Small intestine (tissue), 7 donors: ENCODE data around the gene GLI3. TPM values are rescaled to one million over a fixed set of nuclear protein-coding genes. Genes with fewer than 3 reads are reported as not detected.
A peak's percentile ranks its signal among the peaks of the same experiment; 100 is the strongest.

Source experiments
- DNase-seq, 2 donors: peaks; one replicate each; pipeline versions ENCODE4 v3.0.0 to v3.0.0-alpha.2; 2013
- FAIRE-seq: peaks from 2 replicates; lab custom pipeline; 2012; peaks lifted over from hg19 to GRCh38; lab: Jason Lieb, UNC
- H3K27ac ChIP-seq, 3 donors: one replicate each; pipeline ENCODE4 v1.5.1; 2013; ENCODE audit warnings: low read length in 2 of 3, mild to moderate bottlenecking in 2 of 3, control low read depth in 1 of 3, inconsistent platforms in 1 of 3, low read depth in 1 of 3, moderate library complexity in 1 of 3
- H3K27me3 ChIP-seq, 3 donors: one replicate each; pipeline ENCODE4 v1.6.1; 2013; ENCODE audit warnings: low read length in 3 of 3, inconsistent platforms in 1 of 3; ENCODE audit not compliant: control insufficient read depth in 3 of 3, insufficient read depth in 3 of 3
- H3K36me3 ChIP-seq, 3 donors: one replicate each; pipeline ENCODE4 v1.6.1; 2013; ENCODE audit warnings: low read length in 3 of 3, inconsistent platforms in 1 of 3, low read depth in 1 of 3, mild to moderate bottlenecking in 1 of 3, moderate library complexity in 1 of 3; ENCODE audit not compliant: control insufficient read depth in 3 of 3, insufficient read depth in 2 of 3
- H3K4me1 ChIP-seq, 3 donors: one replicate each; pipeline ENCODE4 v1.6.1; 2013; ENCODE audit warnings: low read length in 2 of 3, inconsistent platforms in 1 of 3, low read depth in 1 of 3, mild to moderate bottlenecking in 1 of 3, moderate library complexity in 1 of 3; ENCODE audit not compliant: control insufficient read depth in 3 of 3, insufficient read depth in 2 of 3
- H3K4me3 ChIP-seq, 3 donors: one replicate each; pipeline ENCODE4 v1.5.1; 2013; ENCODE audit warnings: low read length in 3 of 3, control low read depth in 1 of 3, inconsistent platforms in 1 of 3, low read depth in 1 of 3, mild to moderate bottlenecking in 1 of 3, moderate library complexity in 1 of 3
- H3K9me3 ChIP-seq, 2 donors: one replicate each; pipeline ENCODE4 v1.6.1; 2013; ENCODE audit warnings: low read depth in 1 of 2, low read length in 1 of 2; ENCODE audit not compliant: control insufficient read depth in 2 of 2, insufficient read depth in 1 of 2
- WGBS, 3 donors: extraction: QIAGEN DNeasy Blood & Tissue Kit; methylation state at CpG; one replicate each; pipeline ENCODE4 v1.1.7; 2013; 5-methylcytosine and 5-hydroxymethylcytosine counted together
- polyA plus RNA-seq, 4 donors: library from polyadenylated mRNA; stranded (reverse) in 3 of 4; unstranded in 1 of 4; fragments of 200-250 nt in 3 of 4; fragments of 120-200 nt in 1 of 4; gene quantifications; one replicate each; pipeline versions ENCODE4 v1.2.1 to v1.2.3, GENCODE V29; 2013
- donor health status: healthy with polysubstance abuse.
- donor health status: control.
- donor health status: control.
- donor health status: Bipolar disorder and iron deficiency.
- donor health status: healthy.

The GLI3 gene
- polyA plus RNA-seq, 4 donors, result 0.54 to 2.7 (median 1.8) TPM; not detected in 1

DNA sequence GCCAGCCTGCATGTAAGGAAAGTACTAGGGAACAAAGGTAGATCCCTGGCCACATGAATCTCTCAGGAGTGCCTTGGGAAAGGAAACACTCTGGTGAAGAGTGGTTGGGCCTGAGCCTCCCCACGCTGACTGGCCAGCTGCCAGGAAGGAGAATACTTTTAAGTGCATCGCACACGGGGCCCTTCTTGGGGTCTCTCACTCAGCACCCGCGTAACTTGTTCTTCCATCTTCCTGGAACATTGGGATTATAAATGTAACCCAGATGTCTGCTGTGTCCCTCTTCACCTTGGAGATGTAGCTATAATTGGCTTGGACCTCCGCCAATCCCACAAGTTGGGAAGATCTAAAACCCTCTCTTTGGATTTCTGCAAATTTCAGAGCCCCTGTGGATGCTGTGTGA, 4.4 kb upstream of the GLI3 start:
- no peaks in the 10 kb centered on the region for H3K36me3 ChIP-seq

DNA sequence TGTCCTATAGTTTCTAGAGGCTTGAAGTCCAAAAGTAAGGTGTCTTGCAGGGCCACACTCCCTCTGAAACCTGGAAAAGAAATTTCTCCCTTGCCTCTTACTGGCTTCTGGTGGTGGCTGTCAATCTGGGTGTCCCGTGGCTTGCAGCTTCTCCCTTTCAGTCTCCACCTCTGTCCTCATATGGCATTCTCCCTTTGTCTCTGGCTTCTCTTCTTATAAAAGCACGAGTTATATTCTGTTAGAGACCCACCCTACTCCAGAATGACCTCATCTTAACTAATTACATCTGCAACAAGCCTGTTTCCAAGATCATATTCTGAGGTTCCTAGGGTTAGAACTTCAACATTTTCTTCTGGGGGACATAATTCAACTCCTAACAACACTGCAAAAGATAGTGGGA, 3.4 kb upstream of the GLI3 start:
- 34 to 43% (median 41%) methylated on average over 2 of the region's 2 CpGs for WGBS, 3 donors
- H3K36me3 ChIP-seq, result no peaks in the 10 kb centered on the region
- DNase-seq, result no peak
- no peaks in the 10 kb centered on the region for H3K4me1 ChIP-seq
- FAIRE-seq, result no peak
- H3K27me3 ChIP-seq, result peaks cover 7 to 55% (median 14%) of the 10 kb centered on the region in 3 donors
- H3K4me3 ChIP-seq, result no peak overlapping the region
- no peaks in the 10 kb centered on the region for H3K9me3 ChIP-seq
- no peak overlapping the region for H3K27ac ChIP-seq

More for the DNA sequence above, 4.4 kb upstream of the GLI3 start:
- DNase-seq, result no peak
- FAIRE-seq, result no peak
- Histone ChIP-seq H3K4me1 (no peaks in the 10 kb centered on the region), H3K27ac (no peak overlapping the region), H3K9me3 (no peaks in the 10 kb centered on the region), H3K27me3 (peaks cover 3 to 48% (median 12%) of the 10 kb centered on the region in 3 donors), H3K4me3 (no peak overlapping the region)
- 73 to 84% (median 81%) methylated on average over 6 of the region's 6 CpGs for WGBS, 3 donors

DNA sequence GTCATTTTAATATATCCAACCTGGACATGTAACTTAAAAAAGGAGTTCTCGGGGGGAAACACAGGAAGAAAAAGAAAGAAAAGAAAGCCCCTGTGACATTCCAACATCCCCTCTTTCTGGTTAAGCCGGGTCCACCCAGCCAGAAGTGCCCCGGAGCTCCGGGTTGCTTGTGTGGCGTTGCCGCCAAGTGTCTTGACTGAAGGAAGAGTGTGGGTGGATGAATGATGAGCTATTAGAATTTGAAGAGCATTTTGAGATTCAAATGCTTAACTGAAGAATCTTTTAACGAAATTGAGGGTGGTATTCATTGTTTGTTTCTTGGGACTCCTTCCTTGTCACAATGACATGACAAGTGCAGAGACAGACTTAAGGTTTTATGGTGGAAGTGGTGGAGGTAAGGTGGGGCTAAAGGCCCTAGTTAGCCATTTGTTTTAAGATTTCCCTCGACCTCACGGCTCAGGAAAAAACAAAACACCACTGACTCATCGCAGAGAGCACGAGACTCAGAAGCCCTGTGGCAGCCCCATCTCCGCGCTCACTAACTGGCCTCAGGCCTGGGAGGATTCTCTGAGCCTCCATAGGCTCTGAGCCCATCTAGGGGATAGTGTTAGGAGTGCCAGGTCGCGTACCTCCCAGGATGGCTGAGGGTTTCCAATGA, 1.8 kb upstream of the GLI3 start:
- H3K36me3 ChIP-seq, result no peaks in the 10 kb centered on the region
- no peaks in the 10 kb centered on the region for H3K9me3 ChIP-seq
- FAIRE-seq (no peak), DNase-seq (no peak)
- H3K27ac ChIP-seq, result peak overlapping the region in 2 of 3 donors; percentile 67 to 77
- H3K27me3 ChIP-seq, result peaks cover 7 to 58% (median 14%) of the 10 kb centered on the region in 3 donors
- 49 to 53% (median 52%) methylated on average over 15 of the region's 15 CpGs for WGBS, 3 donors
- no peaks in the 10 kb centered on the region for H3K4me1 ChIP-seq
- no peak overlapping the region for H3K4me3 ChIP-seq

DNA sequence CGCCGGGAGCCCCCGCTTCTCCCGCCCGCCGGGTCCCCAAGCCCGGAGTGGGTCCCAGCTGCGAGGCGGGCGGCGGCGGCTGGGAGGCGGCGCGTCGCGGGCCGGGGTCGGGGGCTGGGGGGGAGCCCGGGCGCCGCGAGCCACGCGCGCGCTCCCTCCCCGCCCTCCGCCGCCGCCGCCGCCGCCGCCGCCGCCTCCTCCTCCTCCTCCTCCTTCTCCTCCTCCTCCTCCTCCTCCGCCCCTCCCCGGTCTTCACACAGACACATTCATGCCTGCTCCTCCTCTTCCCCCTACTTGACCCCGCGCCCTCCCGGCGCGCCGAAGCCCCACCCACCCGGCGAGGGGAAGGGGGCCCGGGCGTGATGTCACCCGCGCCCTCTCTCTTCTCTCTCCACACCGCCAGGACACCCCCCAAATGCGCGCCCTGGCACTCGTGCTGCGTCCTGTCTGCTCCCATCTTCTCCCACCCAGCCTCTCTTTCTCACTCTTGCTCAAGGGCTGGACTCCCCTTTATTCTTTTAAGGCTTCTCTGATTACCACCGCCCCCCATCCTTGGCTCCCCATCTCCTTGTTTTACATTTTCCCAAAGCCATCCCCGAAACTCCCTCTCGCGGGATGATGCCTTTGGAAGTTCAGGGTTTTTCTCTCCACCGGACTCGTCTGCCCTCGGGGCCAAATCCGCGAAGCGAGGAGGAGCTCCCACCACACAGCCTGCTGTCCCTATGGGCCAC, 967 bp upstream of the GLI3 start:
- WGBS, 3 donors, result 3 to 13% (median 10%) methylated on average over 17 to 58 of the region's 66 CpGs
- H3K27ac ChIP-seq, result peak overlapping the region; percentile 1 to 91 (median 87)
- peak overlapping the region; percentile 36 to 64 (median 63) for H3K4me3 ChIP-seq
- FAIRE-seq (no peak), DNase-seq (no peak)
- H3K9me3 ChIP-seq, result no peaks in the 10 kb centered on the region
- no peaks in the 10 kb centered on the region for H3K36me3 ChIP-seq
- H3K27me3 ChIP-seq, result peaks cover 7 to 64% (median 14%) of the 10 kb centered on the region in 3 donors
- no peaks in the 10 kb centered on the region for H3K4me1 ChIP-seq

DNA sequence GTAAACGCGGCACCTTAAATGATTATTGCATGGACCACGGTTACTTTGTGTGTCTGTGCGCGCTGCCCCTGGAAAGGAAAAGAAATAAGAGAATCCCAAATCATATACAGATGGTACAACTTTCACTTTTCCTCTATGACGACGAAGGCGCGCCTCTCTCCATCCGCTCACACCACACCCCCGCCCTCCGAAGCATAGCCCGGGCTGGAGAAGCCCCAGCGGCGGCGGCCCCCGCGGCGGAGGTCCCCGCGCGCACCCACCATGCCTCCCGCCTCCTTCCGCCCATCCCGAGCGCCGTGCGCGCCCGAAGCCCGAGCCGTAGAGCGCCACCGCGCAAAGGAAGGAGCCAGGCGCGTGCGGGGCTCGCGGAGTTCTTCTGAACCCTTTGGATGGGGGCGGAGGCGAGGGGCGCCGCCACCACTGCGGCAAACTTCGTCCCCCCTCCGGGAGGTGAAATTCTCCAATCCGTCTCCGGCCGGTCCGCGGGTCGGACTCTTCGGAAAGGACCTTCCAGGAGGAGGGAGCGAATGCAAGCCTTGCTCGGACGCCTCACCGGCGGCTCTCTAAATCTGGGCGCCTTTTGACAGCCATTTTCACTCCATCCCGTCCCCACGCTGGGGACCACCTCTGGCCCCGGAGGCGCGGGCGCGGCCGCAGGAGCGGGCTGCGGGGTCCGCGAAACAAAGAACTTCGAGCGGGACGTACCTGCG, 588 bp downstream of the GLI3 start:
- DNase-seq, result peak in 1 of 2 donors; percentile 65
- Histone ChIP-seq H3K27ac (peak overlapping the region in 2 of 3 donors; percentile 72 to 84), H3K9me3 (no peaks in the 10 kb centered on the region), H3K4me3 (peak overlapping the region; percentile 32 to 66 (median 64)), H3K27me3 (peaks cover 8 to 62% (median 14%) of the 10 kb centered on the region in 3 donors), H3K36me3 (no peaks in the 10 kb centered on the region), H3K4me1 (no peaks in the 10 kb centered on the region)
- 1% methylated on average over 72 to 76 of the region's 76 CpGs for WGBS, 3 donors
- no peak for FAIRE-seq

DNA sequence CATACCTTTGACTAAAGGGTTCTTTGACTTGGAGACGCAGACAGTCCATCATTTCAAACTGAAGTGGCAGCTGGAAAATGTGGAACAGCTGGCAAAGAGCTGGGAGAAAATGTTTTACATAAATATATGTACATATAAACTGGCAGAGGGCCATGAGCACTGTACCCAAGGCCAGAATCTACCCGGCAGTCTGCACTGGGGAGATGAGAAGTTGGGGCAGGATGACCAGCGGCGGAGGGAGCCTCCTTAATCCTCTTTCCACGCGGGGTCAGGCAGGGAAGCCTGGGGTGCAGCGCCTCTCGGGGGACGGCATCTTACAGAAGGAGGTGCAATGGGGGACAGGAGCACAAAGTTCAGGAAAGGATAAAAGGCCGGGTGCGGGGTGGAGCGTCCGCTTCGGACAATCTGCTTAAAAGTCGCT, 1.3 kb downstream of the GLI3 start:
- peak overlapping the region in 2 of 3 donors; percentile 72 to 84 for H3K27ac ChIP-seq
- DNase-seq (no peak), FAIRE-seq (no peak)
- H3K9me3 ChIP-seq, result no peaks in the 10 kb centered on the region
- no peaks in the 10 kb centered on the region for H3K4me1 ChIP-seq
- peak overlapping the region in 2 of 3 donors; percentile 64 to 66 for H3K4me3 ChIP-seq
- no peaks in the 10 kb centered on the region for H3K36me3 ChIP-seq
- 8 to 9% (median 9%) methylated on average over 15 of the region's 15 CpGs for WGBS, 3 donors
- peaks cover 9 to 57% (median 14%) of the 10 kb centered on the region in 3 donors for H3K27me3 ChIP-seq

DNA sequence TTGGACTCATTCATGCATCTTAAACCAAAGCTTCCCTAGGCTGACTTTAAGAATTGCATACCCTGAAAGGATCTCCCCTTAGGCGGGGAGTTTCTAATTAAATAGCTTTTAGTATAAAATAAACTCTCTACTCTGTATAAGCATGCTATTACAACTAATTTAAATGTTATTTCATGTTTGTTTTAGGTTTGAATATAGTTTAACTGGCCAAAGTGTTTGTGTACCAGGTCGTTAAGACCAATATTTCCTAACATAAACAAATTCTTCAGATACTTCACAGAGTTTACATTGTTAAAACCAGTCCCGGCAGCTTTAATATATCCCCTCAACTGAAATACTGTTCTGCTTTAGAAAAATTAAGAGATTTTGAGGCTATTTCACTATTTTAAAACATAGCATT, 2.3 kb downstream of the GLI3 start:
- DNase-seq (no peak), FAIRE-seq (no peak)
- no peaks in the 10 kb centered on the region for H3K36me3 ChIP-seq
- 45 to 47% (median 47%) methylated on average over 3 of the region's 3 CpGs for WGBS, 3 donors
- H3K4me3 ChIP-seq, result no peak overlapping the region
- H3K9me3 ChIP-seq, result no peaks in the 10 kb centered on the region
- H3K27me3 ChIP-seq, result peaks cover 9 to 55% (median 14%) of the 10 kb centered on the region in 3 donors
- H3K4me1 ChIP-seq, result no peaks in the 10 kb centered on the region
- no peak overlapping the region for H3K27ac ChIP-seq

DNA sequence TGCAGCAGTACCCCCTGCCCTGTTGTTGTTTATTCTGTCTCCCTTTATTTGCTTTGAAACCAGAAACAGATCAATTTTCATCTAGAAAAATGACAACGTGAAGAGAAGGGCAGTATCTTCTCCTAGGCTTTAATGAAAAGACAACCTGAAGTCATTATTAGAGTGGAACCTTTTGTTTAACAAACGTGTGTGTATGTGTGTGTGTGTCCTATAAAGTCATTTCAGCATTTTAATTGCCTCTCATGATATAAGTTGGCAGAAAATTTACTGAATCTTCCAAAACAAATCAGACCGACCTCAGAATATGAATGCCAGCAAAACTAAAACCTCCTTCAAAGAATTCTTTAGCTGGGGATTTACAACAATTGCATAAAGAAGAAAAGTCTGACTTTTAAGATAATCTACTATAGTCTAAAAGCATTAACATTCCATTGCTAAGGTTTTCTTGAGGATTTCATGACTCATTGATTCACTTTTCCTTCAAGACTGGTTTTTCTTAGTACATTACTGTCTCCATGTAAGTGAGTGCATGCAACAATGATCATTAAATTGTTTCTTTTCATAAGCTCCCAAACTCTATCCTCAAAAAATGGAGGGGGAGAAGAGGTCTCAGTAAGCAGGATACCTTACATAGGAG, 3.2 kb downstream of the GLI3 start:
- no peaks in the 10 kb centered on the region for H3K9me3 ChIP-seq
- no peaks in the 10 kb centered on the region for H3K36me3 ChIP-seq
- peaks cover 9 to 56% (median 10%) of the 10 kb centered on the region in 3 donors for H3K27me3 ChIP-seq
- 35 to 55% (median 42%) methylated on average over 3 of the region's 3 CpGs for WGBS, 3 donors
- no peak for DNase-seq
- no peak overlapping the region for H3K27ac ChIP-seq
- H3K4me3 ChIP-seq, result no peak overlapping the region
- H3K4me1 ChIP-seq, result no peaks in the 10 kb centered on the region
- no peak for FAIRE-seq
